GM21381 (cell line): Measurements from ENCODE around the gene IMP4.

Experiments used
- ATAC-seq: cut with Tn5 transposase; IDR thresholded peaks from one replicate; pipeline ENCODE4 v1.9.1; 2021; ENCODE audit warnings: mild to moderate bottlenecking, moderate library complexity; ENCODE audit not compliant: unreplicated experiment

IMP4 gene

DNA sequence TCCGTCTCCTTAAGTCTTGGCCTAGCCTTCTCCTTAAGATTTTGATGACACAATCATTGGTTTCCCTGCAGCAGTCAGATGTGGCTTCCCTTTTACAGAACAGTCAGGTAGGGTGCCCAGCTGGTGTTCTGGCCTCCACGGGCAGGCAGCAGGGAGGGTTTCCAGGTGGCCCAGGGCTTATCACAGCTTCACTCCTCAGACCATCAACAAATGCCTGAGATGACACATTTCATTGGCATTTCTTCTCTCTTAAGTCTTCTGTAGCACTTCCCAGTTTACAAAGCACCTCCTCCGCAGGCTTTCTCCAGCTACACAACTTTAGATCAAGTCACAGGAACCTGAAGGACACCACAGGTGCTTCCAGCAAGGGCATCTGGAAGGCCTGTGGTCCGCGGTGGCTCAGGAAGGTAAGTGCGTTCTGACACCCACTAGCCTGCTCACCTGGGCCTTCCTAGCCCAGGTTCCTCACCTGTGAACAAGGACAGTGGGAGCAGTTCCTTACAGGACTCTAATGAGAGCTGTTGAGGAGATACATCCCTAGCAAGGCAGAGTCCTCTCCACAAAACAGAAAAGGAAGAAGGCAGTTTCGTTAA lies 50.7 kb downstream of the IMP4 start:
- no peak for ATAC-seq
